ENCODE results near the gene CPN1. TPM values are rescaled to one million over a fixed set of nuclear protein-coding genes. Genes with fewer than 3 reads are reported as not detected.

The CPN1 gene
- total RNA-seq, 1 experiment from 2014 or later = not detected

- DNase-seq (ENCODE audit: low read depth) = no peak
These were observed 82.8 kb downstream of the CPN1 start for GRCh38 chr10:99998889-99999288.

GRCh38 chr10:99996671-99997648, 84.7 kb downstream of the CPN1 start:
- peak; percentile 83 for DNase-seq (ENCODE audit: low read depth)

GRCh38 chr10:99995713-99996112, 86.0 kb downstream of the CPN1 start:
- no peak for DNase-seq (ENCODE audit: low read depth)

GRCh38 chr10:99995269-99995668, 86.4 kb downstream of the CPN1 start:
- DNase-seq (ENCODE audit: low read depth) = no peak

GRCh38 chr10:99994801-99995200, 86.9 kb downstream of the CPN1 start:
- no peak for DNase-seq (ENCODE audit: low read depth)

- DNase-seq (ENCODE audit: low read depth) = peak; percentile 94
These were observed 87.7 kb downstream of the CPN1 start for GRCh38 chr10:99993701-99994689.

Other genes starting within 250 kb of the CPN1 start
- gene DNMBP, start 71.9 kb downstream of the CPN1 start, total RNA-seq (2014; rRNA removed; shearing (Covaris generic)) = 5.9 and 7.2 TPM in 2 replicates
- gene ERLIN1, start 104.2 kb upstream of the CPN1 start, total RNA-seq (2014; rRNA removed; shearing (Covaris generic)) = 38.8 and 42.5 TPM in 2 replicates
- gene CHUK, start 147.7 kb upstream of the CPN1 start, total RNA-seq (2014; rRNA removed; shearing (Covaris generic)) = 19.4 and 20.3 TPM in 2 replicates
- 31.2 and 36.9 TPM in 2 replicates for gene CWF19L1, start 185.8 kb upstream of the CPN1 start, total RNA-seq (2014; rRNA removed; shearing (Covaris generic))
- gene BLOC1S2, start 204.8 kb upstream of the CPN1 start, total RNA-seq (2014; rRNA removed; shearing (Covaris generic)) = 33.5 and 43.5 TPM in 2 replicates
- not detected in 2 replicates for gene PKD2L1, start 248.4 kb upstream of the CPN1 start, total RNA-seq (2014; rRNA removed; shearing (Covaris generic))